Gastroesophageal sphincter (tissue), 3 donors: ENCODE measurements around the gene AGL.
"Not testable (repeated sequence)": the region's sequence is repeated elsewhere in the genome, so short reads cannot be mapped to it uniquely, and the experiment has no call there.

Experiments used
- EP300 ChIP-seq: sonication (generic); formaldehyde crosslinking; IDR thresholded peaks from one replicate; pipeline ENCODE4 v1.6.1; 2017; ENCODE audit warnings: antibody characterized with exemption, mild to moderate bottlenecking
- POLR2A ChIP-seq, 2 donors: fragments of 450-650 bp; IDR thresholded peaks; one replicate each; pipeline ENCODE4 v1.6.1; 2017; ENCODE audit warnings: antibody characterized with exemption in 2 of 2, mild to moderate bottlenecking in 2 of 2, moderate library complexity in 1 of 2
- POLR2AphosphoS5 ChIP-seq: sonication (generic); formaldehyde crosslinking; IDR thresholded peaks from one replicate; pipeline ENCODE4 v1.6.1; 2017; ENCODE audit warnings: antibody characterized with exemption
- TF ChIP-seq, protein P1 (sequence below), 4 experiments: fragments of 200-600 bp in 2 of 4; fragments of 450-650 bp in 2 of 4; sonication (generic) in 1 of 4; IDR thresholded peaks; one replicate each; pipeline ENCODE4 v1.5.1; 2017 to 2019; ENCODE audit warnings: antibody characterized with exemption in 4 of 4, mild to moderate bottlenecking in 2 of 4, moderate library complexity in 2 of 4

DNA sequence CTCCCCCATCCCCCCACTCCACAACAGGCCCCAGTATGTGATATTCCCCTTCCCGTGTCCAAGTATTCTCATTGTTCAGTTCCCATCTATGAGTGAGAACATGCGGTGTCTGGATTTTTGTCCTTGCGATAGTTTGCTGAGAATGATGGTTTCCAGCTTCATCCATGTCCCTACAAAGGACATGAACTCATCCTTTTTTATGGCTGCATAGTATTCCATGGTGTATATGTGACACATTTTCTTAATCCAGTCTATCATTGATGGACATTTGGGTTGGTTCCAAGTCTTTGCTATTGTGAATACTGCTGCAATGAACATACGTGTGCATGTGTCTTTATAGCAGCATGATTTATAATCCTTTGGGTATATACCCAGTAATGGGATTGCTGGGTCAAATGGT is 53.1 kb downstream of the AGL start:
- not testable (repeated sequence) for TF ChIP-seq POLR2AphosphoS5; POLR2A (IDR thresholded peaks at IDR 0.05); EP300
- TF ChIP-seq, protein P1, sequence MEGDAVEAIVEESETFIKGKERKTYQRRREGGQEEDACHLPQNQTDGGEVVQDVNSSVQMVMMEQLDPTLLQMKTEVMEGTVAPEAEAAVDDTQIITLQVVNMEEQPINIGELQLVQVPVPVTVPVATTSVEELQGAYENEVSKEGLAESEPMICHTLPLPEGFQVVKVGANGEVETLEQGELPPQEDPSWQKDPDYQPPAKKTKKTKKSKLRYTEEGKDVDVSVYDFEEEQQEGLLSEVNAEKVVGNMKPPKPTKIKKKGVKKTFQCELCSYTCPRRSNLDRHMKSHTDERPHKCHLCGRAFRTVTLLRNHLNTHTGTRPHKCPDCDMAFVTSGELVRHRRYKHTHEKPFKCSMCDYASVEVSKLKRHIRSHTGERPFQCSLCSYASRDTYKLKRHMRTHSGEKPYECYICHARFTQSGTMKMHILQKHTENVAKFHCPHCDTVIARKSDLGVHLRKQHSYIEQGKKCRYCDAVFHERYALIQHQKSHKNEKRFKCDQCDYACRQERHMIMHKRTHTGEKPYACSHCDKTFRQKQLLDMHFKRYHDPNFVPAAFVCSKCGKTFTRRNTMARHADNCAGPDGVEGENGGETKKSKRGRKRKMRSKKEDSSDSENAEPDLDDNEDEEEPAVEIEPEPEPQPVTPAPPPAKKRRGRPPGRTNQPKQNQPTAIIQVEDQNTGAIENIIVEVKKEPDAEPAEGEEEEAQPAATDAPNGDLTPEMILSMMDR (IDR thresholded peaks at IDR 0.05), result not testable (repeated sequence)
